ENCODE measurements around the gene TEX38.
A peak's percentile ranks its signal among the peaks of the same experiment; 100 is the strongest.
"Not testable (repeated sequence)": the region's sequence is repeated elsewhere in the genome, so short reads cannot be mapped to it uniquely, and the experiment has no call there.

The TEX38 gene

DNA sequence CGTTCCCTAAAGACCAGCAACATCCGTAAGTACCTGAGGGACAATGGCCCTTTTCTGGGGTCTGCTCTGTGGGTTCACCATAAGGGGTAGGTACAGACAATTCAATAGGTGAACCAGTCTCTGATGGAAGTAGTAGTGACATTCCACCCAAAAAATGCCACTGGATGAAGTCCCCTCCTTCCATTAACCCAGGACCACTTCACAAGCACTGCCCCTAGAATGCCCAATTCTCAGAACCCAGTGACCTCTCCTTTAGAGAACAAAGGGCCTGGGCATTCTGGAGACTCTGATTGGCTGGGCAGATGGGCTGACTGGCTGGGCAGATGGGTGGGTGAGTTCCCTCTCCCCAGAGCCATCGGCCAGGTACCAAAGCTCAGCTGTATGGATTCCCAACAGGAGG, at the start of gene TEX38:
Gene TEX38, plus strand, starts transcription at position 301 of the 400 bp plus-strand sequence. Its CDS starts 81 bp downstream, at position 382.
- DNase-seq = no peak

DNA sequence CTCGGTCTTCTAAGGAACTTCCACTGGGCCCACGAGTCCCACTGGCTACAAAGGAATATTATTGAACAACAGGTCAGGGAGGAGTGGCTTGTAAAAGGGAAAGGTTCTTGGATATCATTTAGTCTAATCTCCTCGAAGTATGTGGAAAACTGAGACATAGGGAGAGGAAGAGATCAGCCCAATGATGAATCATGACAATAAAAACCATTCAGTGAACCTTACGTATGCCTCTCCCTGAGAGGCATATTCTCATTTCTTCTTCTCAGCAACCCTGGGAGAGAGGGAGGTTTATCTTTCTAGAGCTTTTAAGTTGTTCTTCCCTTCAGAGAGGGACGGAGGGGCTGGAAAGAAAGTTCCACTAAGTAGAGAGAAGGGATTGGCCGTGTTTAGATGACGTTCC, 49.7 kb upstream of the TEX38 start:
- no peak for DNase-seq

DNA sequence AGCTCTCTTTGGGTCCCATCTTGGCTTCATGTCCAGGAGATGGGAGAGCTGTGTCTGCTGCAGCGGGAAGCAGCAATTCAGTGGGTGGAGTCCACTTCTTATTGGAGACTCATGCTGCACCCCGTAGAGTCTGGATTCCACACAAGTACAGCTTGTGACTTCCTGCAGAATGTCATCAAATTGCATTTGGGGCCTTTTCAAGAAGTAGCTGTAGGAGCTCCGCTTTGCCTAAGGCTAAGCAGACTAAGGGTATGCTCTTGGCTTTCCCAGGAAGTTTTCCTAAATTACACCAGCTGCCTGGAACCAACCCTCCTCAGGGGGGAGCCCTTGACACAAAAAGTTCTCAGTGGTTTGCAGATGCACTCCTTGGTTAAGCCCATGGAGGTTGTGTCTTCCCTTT, 49.3 kb upstream of the TEX38 start:
- DNase-seq = no peak

DNA sequence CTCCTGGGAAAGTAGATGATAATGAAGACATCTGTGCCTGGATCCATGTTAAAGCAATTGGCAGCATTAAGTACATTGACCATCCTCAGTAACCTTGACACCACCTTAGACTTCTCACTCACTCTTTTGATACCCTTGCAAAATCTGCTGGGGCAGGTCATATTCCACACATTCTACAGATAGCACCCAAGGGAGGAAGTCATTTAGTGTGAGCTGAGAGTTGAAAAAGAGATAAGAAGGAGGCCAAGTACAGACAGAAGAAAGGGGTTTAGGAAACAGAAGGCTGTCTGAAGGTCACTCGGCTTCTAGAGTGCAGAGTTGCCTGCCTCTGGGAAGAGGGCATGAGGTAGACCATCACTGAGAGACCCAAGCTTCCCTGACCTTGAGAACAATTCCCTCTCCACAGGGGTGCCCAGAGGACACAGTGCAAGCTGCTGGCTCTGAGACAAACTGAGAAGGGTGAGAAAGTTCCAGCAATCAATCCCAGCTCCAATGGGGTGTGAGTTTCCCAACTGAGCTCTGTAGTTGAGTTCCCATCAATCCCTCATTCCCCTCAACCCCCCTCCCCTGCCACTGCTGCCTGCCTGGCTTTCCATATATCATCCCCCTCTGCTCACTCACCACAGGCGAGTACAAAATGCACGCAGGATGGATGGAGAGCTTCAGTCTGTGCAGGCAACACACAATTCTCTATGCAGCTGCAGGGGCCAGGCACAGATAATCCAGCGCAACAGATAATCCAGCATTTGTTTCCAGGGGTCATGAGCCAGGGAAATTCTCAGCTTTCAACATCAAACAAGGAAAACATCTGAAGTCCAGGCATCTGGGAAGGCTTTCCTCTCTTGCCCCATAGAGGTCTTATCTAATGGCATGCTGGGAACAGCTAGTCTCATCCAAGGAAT, 47.7 kb upstream of the TEX38 start:
- no peak for DNase-seq

DNA sequence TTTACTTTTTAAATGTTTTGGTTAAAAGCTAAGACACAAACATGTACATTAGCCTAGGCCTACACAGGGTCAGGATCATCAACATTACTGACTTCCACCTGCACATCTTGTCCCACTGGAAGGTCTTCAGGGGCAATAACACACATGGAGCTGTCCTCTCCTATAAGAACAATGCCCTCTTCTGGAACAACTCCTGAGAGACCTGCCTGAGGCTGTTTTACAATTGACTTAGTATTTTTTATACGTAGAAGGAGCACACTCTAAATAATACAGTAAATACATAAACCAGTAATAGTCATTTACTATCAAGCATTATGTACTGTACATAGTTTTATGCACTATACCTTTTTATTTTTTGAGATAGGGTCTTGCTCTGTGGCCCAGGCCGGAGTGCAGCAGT, 40.9 kb upstream of the TEX38 start:
- DNase-seq = no peak

DNA sequence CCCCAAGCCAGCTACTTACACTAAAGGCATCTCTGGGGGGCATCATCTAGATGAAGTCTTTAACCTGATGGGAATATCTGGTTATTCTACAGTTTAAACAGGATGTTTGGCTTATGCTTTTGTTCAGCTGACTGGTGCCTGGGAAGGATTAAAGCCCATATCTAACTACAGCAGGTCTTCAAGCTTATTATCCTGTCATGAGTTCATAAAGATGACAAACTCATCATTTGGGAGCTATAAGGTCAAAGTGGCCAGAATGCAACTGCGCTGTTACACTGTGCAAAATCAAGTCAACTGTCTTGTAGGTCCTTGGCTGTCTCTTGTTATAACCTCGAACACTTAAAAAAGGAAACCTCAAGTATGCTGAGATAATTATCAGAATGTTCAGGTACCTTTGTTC, 36.4 kb upstream of the TEX38 start:
- DNase-seq = no peak

DNA sequence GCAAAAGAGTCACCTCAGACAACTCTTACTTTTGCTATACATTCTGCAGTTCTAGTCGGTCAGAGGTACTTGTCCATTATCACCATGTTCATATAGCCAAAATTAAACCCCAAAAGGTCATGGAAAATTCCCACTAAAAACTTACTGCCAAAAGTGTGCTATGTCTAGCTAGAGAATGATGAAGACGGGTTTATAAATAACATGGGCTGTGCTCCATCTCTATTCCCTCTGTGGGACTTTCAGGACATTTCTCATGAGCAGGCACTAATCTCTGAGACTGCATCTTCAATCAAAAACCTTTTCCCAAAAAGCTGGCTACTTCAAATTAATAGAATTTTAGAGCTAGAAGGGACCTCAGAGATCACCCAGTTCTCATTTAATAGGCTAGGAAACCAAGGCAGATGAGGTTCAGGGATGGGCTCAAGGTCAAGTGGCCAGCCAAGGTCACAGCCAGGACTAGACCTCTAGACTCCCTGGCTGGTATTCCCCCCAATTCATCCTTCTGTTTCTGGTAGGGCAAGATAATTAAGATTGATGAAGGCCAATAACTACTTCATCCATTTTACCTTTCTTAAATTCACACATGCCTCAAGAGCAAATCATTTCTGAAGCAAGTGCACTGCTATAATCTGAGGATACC, 34.1 kb upstream of the TEX38 start:
- no peak for DNase-seq

DNA sequence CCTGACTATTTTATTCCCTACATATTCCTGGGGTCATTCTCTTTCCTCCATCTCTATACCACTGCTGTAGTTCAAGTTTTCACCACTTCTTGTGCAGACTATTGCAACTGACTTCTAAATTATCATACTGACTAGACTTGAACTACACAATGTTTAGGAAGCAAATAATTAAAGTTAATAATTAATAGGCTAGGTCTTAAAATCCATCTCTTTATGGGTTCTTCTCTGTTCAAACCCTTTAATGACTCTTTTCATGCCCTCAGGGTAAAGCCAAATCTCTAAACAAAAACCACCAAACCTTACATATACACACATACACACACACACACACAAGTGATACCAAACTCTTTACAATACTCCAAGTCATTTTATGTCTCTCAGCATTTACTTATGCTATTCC, 32.7 kb upstream of the TEX38 start:
- no peak for DNase-seq

DNA sequence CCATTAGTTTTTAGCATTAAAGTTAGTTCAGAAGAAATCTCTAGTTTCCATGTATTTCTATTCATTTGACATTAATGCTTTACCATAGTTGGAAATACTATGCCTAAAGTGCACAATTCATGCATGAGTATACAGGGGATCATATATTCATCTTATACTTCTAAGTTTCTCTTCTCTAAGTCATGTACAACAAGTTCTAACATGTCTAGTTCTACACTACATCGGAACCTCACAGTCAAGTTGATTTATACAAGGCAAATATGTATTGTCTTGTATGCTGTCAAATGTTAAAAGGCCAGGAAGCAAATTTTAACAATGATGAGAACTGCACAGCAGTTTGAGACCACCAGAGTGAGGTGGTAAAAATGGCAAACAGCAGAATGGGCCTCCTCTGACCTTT, 32.1 kb upstream of the TEX38 start:
- no peak for DNase-seq

DNA sequence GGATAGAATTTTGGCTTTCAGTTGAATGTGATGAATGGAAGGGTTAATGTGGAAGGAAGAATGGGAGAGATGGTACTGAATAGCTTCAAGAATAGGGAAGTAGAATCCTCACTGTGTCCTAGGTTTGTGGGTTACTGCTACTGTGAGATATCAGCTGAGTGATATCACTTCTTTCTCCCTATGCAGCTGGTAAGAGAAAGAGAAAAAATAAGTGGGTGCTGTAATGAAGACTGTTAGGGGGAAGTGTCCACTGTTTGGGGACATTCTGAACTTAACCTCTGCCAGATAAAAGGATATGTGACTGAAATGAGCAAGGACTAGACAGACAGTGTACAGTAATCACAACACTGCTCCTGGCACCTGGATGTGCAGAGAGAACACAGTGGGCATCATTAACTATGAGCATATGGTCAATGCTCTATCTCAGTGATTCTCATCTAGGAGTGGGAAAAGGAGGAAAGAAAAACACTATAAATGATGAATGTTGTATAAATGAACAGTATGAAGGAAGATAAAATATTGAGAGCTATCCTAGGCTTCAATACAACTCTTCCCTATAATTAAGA, 29.5 kb upstream of the TEX38 start:
- no peak for DNase-seq

DNA sequence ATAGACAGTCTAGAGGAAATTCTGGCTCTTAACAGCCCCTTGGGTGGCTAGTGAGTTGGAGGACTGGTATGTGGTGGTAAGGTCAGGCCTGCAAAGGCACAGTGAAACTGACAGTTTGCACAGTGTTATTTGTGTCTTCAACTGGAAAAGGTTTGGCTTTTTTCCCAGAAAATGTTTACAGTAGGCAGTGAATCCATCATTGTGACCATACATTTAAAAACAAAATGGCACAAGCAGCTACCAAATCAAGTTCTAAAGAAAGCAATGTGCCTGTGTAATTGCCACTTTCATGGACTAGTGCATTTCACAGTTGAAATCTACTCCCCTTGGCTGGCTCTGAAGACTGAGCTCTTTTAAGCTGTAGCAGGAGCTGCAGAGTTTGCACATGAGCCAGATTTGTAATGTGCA, 28.3 kb upstream of the TEX38 start:
- peak; percentile 91 for DNase-seq

DNA sequence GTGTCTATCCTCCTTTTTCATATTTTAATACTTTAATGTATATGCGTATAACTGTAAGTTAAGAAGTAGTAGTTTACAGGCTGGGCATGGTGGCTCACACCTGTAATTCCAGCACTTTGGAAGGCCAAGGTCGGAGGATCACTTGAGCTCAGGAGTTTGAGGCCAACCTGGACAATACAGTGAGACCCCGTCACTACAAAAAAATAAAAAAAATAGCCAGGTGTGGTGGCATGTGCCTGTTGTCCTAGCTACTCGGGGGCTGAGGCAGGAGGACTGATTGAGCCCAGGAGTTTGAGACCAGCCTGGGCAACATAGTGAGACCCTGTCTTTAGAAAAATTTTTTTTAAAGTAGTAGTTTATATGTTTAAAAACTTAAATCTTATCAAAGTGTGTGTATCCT, 25.8 kb upstream of the TEX38 start:
- no peak for DNase-seq

DNA sequence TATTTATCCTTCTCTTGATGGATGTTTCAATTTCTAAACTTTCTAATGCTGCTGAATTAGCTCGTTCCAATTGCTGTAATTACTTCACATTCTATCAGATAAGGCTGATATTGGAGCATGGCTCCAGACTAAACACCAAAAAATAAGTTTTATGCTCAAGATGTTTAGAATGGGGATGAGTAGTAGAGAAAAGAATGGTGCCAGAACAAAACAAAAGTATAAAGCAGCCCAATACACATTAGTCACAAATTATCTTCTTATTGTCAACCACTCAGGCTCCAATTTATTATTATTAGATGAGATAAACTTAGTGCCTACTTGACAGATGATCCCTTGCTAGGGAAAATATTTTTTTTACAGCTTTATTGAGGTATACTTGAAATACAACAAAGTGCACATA, 25.3 kb upstream of the TEX38 start:
- DNase-seq = no peak

DNA sequence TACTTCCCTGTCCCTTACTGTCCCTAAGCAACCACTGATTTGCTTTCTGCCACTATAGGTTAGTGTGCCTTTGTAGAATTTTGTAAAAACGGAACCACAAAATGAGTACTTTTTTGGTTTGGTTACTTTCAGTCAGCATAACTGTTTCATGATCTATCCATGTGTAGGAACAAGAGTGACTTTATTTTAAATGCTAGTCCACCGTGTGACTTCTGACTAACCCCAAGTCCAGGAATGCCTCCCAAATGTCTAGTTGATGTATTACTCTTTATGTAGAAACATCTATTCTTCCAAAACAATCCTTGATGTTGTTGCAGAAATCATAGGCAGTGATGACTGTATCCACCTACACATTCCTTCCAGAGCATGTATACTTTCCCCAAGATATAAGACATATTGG, 24.8 kb upstream of the TEX38 start:
- no peak for DNase-seq

DNA sequence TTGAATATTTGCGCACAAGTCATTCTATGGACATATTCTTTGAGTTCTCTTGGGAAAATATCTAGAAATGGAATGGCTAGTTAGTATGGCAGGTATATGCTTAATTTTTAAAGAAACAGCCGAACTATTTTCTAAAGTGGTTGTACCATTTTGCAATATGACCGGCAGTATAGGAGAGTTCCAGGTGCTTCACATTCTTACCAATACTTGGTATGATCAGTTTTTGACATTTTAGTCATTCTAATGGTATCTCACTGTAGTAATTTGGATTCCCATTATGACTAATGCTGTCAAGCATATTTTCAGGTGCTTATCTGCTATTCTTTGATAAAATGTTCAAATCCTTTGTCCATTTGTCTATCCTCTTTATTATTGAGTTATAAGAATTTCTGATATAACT, 24.0 kb upstream of the TEX38 start:
- no peak for DNase-seq

DNA sequence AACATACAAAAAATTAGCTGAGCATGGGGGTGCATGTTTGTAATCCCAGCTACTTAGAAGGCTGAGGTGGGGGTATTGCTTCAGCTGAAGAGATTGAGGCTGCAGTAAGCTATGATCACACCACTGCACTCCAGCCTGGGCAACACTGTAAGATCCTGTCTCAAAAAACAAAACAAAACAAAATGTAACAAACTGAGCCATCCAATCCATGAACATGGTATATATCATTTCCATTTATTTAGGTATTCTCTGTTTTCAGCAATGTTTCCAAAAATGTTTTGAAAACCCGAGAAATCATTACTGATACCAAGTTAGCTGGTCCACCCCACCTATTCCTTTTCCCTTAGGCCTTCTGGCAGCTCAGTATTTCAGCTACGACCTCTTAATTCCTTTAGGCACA, 21.9 kb upstream of the TEX38 start:
- DNase-seq = no peak

DNA sequence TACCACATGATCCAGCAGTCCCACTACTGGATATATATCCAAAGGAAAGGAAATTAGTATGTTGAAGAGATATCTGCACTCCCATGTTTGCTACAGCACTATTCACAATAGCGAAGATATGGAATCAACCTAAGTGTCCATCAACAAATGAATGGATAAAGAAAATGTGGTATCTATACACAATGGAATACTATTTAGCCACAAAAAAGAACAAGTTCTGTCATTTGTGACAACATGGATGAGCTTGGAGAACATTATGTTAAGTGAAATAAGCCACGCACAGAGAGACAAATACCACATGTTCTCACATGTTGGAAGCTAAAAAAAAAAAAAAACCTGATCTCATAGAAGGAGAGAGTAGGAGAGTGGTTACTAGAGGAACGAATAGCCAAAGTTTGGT, 21.2 kb upstream of the TEX38 start:
- no peak for DNase-seq

DNA sequence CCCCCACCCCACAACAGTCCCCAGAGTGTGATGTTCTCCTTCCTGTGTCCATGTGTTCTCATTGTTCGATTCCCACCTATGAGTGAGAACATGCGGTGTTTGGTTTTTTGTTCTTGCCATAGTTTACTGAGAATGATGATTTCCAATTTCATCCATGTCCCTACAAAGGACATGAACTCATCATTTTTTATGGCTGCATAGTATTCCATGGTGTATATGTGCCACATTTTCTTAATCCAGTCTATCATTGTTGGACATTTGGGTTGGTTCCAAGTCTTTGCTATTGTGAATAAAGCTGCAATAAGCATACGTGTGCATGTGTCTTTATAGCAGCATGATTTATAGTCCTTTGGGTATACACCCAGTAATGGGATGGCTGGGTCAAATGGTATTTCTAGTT, 20.5 kb upstream of the TEX38 start:
- not testable (repeated sequence) for DNase-seq

DNA sequence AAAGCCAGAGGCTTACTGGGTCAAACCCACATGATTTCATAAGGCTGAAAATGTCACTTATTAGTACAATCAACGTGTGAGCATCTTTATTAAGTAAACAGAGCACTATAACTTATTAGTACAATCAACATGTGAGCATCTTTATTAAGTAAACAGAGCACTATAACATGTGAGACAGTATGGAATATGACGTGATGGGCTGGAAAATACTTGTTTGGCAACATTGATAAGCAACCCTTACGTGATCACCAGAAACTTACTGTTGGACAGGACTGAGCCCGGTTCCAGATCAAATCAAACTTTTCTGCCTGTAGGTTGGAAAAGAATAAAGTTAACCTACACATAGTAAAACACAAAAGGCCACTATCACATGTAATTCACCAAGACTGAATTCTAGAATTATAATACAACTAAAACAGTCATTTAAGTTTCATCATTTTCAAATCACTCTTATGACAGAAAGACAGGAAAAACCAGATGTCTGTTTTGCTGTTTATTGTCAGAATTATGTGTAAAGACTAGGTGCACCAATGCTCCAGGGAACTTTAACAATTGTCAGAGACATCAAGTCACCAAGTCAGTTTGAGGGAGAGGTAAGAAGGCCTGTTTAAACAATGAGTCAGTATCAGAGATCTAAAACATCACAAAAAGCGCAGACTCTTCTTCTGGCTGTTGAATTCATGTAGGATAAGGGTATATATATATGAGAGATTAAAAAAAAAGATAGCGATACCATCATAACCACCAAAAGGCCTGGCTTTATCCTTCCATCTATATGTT, 19.1 kb upstream of the TEX38 start:
- no peak for DNase-seq

DNA sequence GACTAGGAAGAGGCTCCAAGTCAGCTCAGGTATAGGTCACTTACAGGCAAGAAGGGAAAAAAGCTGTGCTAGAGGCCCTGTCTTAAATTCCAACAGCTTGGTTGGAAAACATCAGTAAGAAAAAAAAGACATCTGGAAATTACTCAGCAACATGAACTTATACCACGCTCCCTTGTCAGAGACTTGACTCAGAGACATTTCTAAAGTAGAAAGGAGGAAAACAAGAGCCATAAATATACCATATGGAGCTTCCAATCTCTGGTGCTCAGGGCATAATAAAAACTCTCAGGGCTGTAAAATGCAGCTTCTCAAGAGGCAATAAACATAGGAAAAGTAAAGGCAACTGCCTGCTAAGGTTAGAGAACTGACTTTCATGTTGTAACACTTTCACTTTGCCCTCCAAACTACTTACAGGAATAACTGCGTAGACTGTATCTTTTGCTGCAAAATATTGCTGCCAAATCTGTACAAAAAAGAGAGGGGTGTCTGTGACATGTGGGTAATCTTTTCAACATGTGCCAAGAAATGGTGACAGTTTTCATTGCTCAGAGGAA, 18.2 kb upstream of the TEX38 start:
- no peak for DNase-seq

DNA sequence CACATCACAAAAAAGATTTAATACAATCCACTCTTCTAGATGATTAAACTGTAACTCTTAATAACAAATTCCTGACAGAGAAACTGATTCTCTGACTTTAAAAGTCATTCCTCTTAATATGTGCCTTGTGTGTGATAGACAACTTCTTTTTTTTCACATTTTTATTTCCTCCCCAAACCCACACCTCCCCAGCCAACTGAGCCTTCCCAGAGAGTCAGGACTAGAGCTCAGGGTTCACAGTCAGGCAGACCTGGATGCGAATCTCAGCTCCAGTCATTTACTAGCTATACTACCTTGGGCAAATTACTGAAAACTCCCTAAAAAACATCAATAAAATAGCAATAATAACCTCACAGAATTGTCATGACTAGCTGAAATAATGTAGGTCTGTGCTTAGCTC, 17.6 kb upstream of the TEX38 start:
- DNase-seq = no peak

DNA sequence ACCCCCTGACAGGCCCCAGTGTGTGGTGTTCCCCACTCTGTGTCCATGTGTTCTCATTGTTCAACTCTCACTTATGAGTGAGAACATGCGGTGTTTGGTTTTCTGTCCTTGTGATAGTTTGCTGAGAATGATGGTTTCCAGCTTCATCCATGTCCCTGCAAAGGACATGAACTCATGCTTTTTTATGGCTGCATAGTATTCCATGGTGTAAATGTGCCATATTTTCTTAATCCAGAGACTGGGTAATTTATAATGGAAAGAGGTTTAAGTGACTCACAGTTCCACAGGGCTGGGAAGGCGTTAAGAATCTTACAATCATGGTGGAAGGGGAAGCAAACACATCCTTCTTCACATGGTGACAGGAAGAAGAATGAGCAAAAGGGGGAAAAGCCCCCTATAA, 17.0 kb upstream of the TEX38 start:
- not testable (repeated sequence) for DNase-seq

DNA sequence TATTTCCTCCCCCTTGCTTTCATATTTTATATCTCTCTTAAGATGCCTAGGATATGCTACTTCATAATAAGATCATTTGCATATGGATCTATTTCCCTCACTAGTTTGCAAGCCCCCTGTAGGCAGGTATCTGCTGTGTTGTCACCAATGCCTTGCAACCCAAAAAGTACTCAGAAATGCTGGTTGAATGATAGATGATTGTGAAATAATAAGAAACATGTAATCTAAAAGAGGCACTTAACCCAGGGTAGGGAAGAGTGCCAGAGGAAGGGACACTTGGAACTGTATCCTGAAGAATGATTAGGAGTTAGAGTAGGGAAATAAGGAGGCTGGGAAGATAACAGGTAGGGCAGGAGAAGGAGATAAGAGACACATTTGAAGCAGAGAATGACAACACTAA, 15.8 kb upstream of the TEX38 start:
- no peak for DNase-seq
